ENCODE results near the gene ZNF562. TPM values are rescaled to one million over a fixed set of nuclear protein-coding genes. Genes with fewer than 3 reads are reported as not detected.

Gene ZNF562
- total and polyA plus RNA-seq, 10 of the 15 experiments (the other 5 are each of a cell fraction or from before 2014, with no cell fraction given), result 5.2 to 21.1 (median 10.7) TPM

DNA sequence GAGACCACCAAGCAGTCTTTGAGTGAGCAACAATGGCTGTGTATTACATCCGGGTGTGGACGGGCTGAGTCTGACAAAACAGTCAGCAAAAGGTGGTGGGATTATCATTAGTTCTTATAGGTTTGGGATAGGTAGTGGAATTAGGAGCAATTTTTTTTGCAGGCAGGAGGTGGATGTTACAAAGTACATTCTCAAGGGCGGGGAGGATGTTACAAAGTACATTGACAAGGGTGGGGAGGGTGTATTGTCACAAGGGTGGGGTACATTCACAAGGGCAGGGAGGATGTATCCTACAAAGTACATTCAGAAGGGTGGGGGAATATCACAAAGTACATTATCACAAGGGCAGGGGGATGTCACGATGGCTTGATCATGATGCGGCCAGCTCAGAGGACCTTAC lies 38.9 kb downstream of the ZNF562 start (continued):
- TF ChIP-seq, protein P1, sequence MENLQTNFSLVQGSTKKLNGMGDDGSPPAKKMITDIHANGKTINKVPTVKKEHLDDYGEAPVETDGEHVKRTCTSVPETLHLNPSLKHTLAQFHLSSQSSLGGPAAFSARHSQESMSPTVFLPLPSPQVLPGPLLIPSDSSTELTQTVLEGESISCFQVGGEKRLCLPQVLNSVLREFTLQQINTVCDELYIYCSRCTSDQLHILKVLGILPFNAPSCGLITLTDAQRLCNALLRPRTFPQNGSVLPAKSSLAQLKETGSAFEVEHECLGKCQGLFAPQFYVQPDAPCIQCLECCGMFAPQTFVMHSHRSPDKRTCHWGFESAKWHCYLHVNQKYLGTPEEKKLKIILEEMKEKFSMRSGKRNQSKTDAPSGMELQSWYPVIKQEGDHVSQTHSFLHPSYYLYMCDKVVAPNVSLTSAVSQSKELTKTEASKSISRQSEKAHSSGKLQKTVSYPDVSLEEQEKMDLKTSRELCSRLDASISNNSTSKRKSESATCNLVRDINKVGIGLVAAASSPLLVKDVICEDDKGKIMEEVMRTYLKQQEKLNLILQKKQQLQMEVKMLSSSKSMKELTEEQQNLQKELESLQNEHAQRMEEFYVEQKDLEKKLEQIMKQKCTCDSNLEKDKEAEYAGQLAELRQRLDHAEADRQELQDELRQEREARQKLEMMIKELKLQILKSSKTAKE (IDR thresholded peaks at IDR 0.05; ENCODE audit: low read depth, poor library complexity, severe bottlenecking), result no peak
- TF ChIP-seq ZNF622 (IDR thresholded peaks at IDR 0.05), result no peak
- TF ChIP-seq, protein P2, sequence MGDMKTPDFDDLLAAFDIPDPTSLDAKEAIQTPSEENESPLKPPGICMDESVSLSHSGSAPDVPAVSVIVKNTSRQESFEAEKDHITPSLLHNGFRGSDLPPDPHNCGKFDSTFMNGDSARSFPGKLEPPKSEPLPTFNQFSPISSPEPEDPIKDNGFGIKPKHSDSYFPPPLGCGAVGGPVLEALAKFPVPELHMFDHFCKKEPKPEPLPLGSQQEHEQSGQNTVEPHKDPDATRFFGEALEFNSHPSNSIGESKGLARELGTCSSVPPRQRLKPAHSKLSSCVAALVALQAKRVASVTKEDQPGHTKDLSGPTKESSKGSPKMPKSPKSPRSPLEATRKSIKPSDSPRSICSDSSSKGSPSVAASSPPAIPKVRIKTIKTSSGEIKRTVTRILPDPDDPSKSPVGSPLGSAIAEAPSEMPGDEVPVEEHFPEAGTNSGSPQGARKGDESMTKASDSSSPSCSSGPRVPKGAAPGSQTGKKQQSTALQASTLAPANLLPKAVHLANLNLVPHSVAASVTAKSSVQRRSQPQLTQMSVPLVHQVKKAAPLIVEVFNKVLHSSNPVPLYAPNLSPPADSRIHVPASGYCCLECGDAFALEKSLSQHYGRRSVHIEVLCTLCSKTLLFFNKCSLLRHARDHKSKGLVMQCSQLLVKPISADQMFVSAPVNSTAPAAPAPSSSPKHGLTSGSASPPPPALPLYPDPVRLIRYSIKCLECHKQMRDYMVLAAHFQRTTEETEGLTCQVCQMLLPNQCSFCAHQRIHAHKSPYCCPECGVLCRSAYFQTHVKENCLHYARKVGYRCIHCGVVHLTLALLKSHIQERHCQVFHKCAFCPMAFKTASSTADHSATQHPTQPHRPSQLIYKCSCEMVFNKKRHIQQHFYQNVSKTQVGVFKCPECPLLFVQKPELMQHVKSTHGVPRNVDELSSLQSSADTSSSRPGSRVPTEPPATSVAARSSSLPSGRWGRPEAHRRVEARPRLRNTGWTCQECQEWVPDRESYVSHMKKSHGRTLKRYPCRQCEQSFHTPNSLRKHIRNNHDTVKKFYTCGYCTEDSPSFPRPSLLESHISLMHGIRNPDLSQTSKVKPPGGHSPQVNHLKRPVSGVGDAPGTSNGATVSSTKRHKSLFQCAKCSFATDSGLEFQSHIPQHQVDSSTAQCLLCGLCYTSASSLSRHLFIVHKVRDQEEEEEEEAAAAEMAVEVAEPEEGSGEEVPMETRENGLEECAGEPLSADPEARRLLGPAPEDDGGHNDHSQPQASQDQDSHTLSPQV (IDR thresholded peaks at IDR 0.05), result no peak
- TF ChIP-seq CBFB (IDR thresholded peaks at IDR 0.05; ENCODE audit: low read depth), result no peak
- TF ChIP-seq SUZ12 (IDR thresholded peaks at IDR 0.05; ENCODE audit: unreplicated experiment), result no peak

DNA sequence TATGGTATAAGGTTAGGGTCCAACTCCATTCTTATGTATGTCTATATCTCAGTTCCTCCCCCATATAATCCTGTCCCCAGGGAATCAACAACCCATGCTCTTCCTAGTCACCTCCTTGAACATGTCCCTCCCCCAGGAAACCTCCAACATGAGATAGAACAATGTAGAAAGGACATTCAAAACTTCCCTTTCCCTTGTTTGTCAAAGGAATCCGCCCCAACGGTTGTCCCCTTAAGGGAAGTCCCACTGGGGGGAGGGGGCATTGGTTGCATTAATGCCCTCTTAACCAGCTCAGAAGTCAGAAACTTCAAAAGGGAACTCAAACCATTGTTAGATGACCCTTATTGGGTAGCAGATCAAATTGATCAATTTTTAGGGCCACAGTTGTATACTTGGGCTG lies 47.0 kb downstream of the ZNF562 start:
- no peak overlapping the region for H3K4me3 ChIP-seq
- no peak for ATAC-seq
- TF ChIP-seq, protein P3, sequence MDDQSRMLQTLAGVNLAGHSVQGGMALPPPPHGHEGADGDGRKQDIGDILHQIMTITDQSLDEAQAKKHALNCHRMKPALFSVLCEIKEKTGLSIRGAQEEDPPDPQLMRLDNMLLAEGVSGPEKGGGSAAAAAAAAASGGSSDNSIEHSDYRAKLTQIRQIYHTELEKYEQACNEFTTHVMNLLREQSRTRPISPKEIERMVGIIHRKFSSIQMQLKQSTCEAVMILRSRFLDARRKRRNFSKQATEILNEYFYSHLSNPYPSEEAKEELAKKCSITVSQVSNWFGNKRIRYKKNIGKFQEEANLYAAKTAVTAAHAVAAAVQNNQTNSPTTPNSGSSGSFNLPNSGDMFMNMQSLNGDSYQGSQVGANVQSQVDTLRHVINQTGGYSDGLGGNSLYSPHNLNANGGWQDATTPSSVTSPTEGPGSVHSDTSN (IDR thresholded peaks at IDR 0.05; ENCODE audit: insufficient replicate concordance, low read depth, low read length), result no peak
- no peak for TF ChIP-seq BHLHE40 (IDR thresholded peaks at IDR 0.05; ENCODE audit: borderline replicate concordance in 1 of 2, low read depth in 2 of 2, low read length in 1 of 2)
- TF ChIP-seq, protein P4, sequence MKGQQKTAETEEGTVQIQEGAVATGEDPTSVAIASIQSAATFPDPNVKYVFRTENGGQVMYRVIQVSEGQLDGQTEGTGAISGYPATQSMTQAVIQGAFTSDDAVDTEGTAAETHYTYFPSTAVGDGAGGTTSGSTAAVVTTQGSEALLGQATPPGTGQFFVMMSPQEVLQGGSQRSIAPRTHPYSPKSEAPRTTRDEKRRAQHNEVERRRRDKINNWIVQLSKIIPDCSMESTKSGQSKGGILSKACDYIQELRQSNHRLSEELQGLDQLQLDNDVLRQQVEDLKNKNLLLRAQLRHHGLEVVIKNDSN (IDR thresholded peaks at IDR 0.05; ENCODE audit: borderline replicate concordance, extremely low read length, insufficient read depth, low read depth, low read length), result no peak
- TF ChIP-seq, protein P5, sequence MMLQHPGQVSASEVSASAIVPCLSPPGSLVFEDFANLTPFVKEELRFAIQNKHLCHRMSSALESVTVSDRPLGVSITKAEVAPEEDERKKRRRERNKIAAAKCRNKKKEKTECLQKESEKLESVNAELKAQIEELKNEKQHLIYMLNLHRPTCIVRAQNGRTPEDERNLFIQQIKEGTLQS (IDR thresholded peaks at IDR 0.05; ENCODE audit: borderline replicate concordance, extremely low read depth, low read depth, low read length), result no peak
- no peak overlapping the region for H3K27ac ChIP-seq (ENCODE audit: control insufficient read depth, insufficient read depth)
- H3K9me3 ChIP-seq (replicated peaks; ENCODE audit: control insufficient read depth, insufficient read depth, low read length), result no peaks in the 10 kb centered on the region
- ChIA-PET RAD21 (ENCODE audit: unreplicated experiment) (interaction anchor here (1.1 kb wide), 1 partner anchor 168 kb away, joined by 4 read pairs; no protein-coding TSS in a partner anchor), POLR2A (no interaction called here), CTCF (interaction anchor here (0.6 to 1.7 kb wide), 4 partner anchors 40 to 171 kb away, joined by 3 to 8 read pairs (median 4); no protein-coding TSS in a partner anchor), SMC1A (ENCODE audit: uncharacterized antibody, unreplicated experiment) (interaction anchor here (0.8 kb wide), 1 partner anchor 166 kb away, joined by 3 read pairs; no protein-coding TSS in a partner anchor)
- H3K4me1 ChIP-seq (ENCODE audit: control insufficient read depth, insufficient read depth, low read length), result no peaks in the 10 kb centered on the region
- H2AFZ ChIP-seq (ENCODE audit: control insufficient read depth, low read depth, low read length), result no peak overlapping the region
- no peaks in the 10 kb centered on the region for H3K79me2 ChIP-seq (ENCODE audit: control insufficient read depth, insufficient read depth, low read length)
- FAIRE-seq, result no peak
- no peaks in the 10 kb centered on the region for H4K20me1 ChIP-seq (ENCODE audit: control insufficient read depth, insufficient read depth)
- no TSS peak for BruUV-seq (replicated peaks)
- DNase-seq (ENCODE audit: low read depth, low spot score), result no peak
- H3K27me3 ChIP-seq (replicated peaks in 1 of 2; ENCODE audit: control insufficient read depth in 2 of 2, insufficient read depth in 2 of 2, low read length in 1 of 2), result no peaks in the 10 kb centered on the region
- H3K9ac ChIP-seq (ENCODE audit: control insufficient read depth, insufficient read depth, low read length), result no peak overlapping the region
- in situ Hi-C loops (cut with MboI) (loop anchor here (10.0 kb wide), 1 partner anchor 493 kb away; no protein-coding TSS in a partner anchor), intact Hi-C loops (cut with micrococcal nuclease; ENCODE audit: unreplicated experiment) (no loop called here)
- WGBS (ENCODE audit: insufficient coverage, insufficient replicate concordance, low lambda C conversion rate, missing lambda C conversion rate), result 91% methylated on average over 2 of the region's 2 CpGs
- no peaks in the 10 kb centered on the region for H3K36me3 ChIP-seq (ENCODE audit: control insufficient read depth in 2 of 2, insufficient read depth in 2 of 2, low read length in 1 of 2)
- no peak overlapping the region for H3K4me2 ChIP-seq (ENCODE audit: control insufficient read depth, insufficient read depth)
